Mesendoderm (in vitro differentiated cells): Measurements from ENCODE around the gene POGLUT2.
A peak's percentile ranks its signal among the peaks of the same experiment; 100 is the strongest.

ENCODE experiments used
- DNase-seq: peaks from one replicate; pipeline ENCODE4 v3.0.0; 2013
- H2AK5ac ChIP-seq: 2 replicates; pipeline ENCODE4 v1.6.1; 2013; ENCODE audit warnings: low read length, inconsistent platforms
- H2BK120ac ChIP-seq: 2 replicates; pipeline ENCODE4 v1.6.1; 2013; ENCODE audit warnings: low read depth, mild to moderate bottlenecking, low read length, moderate library complexity, mixed read lengths
- H2BK15ac ChIP-seq: replicated peaks from 2 replicates; pipeline ENCODE4 v1.6.1; 2013; ENCODE audit warnings: low read depth, mild to moderate bottlenecking, moderate library complexity
- H2BK5ac ChIP-seq: 2 replicates; pipeline ENCODE4 v1.6.1; 2013; ENCODE audit warnings: low read length, inconsistent platforms
- H3K18ac ChIP-seq: 2 replicates; pipeline ENCODE4 v1.6.1; 2013; ENCODE audit warnings: mild to moderate bottlenecking, low read length, mixed read lengths
- H3K23ac ChIP-seq: one replicate; pipeline ENCODE4 v1.6.1; 2013; ENCODE audit warnings: low read length
- H3K27ac ChIP-seq: 2 replicates; pipeline ENCODE4 v1.5.1; 2013; ENCODE audit warnings: low read depth, mild to moderate bottlenecking, inconsistent platforms, low read length, moderate library complexity
- H3K27me3 ChIP-seq: 2 replicates; pipeline ENCODE4 v1.6.1; 2013; ENCODE audit warnings: low read length, control low read depth, mild to moderate bottlenecking, inconsistent platforms; ENCODE audit not compliant: insufficient read depth, poor library complexity
- H3K36me3 ChIP-seq: 2 replicates; pipeline ENCODE4 v1.6.1; 2013; ENCODE audit warnings: low read length, inconsistent platforms; ENCODE audit not compliant: control insufficient read depth, insufficient read depth
- H3K4ac ChIP-seq: one replicate; pipeline ENCODE4 v1.6.1; 2013; ENCODE audit warnings: low read depth, mild to moderate bottlenecking, low read length, moderate library complexity
- H3K4me1 ChIP-seq: 2 replicates; pipeline ENCODE4 v1.6.1; 2013; ENCODE audit warnings: low read depth, low read length, inconsistent platforms; ENCODE audit not compliant: control insufficient read depth
- H3K4me2 ChIP-seq: 2 replicates; pipeline ENCODE4 v1.6.1; 2013; ENCODE audit warnings: low read length
- H3K4me3 ChIP-seq: 2 replicates; pipeline ENCODE4 v1.5.1; 2013; ENCODE audit warnings: mild to moderate bottlenecking, low read length
- H3K56ac ChIP-seq: one replicate; pipeline ENCODE4 v1.6.1; 2013; ENCODE audit warnings: low read length
- H3K79me1 ChIP-seq: 2 replicates; pipeline ENCODE4 v1.6.1; 2013; ENCODE audit warnings: low read length, inconsistent platforms
- H3K79me2 ChIP-seq: 2 replicates; pipeline ENCODE4 v1.6.1; 2013; ENCODE audit warnings: mild to moderate bottlenecking, low read length; ENCODE audit not compliant: control insufficient read depth, insufficient read depth
- H3K9ac ChIP-seq: 2 replicates; pipeline ENCODE4 v1.6.1; 2013; ENCODE audit warnings: low read length, inconsistent platforms
- H4K5ac ChIP-seq: one replicate; pipeline ENCODE4 v1.6.1; 2013; ENCODE audit warnings: low read length
- H4K8ac ChIP-seq: one replicate; pipeline ENCODE4 v1.6.1; 2013; ENCODE audit warnings: low read depth, mild to moderate bottlenecking, control low read depth, low read length, moderate library complexity
- WGBS: extraction: QIAGEN DNeasy Blood & Tissue Kit; methylation state at CpG from one replicate; pipeline ENCODE4 v1.1.7; 2013; ENCODE audit warnings: low lambda C conversion rate, missing lambda C conversion rate; ENCODE audit not compliant: insufficient coverage; ENCODE audit errors: extremely low coverage; 5-methylcytosine and 5-hydroxymethylcytosine counted together

POGLUT2 gene

GRCh38 chr13:102774591-102775520, 23.9 kb downstream of the POGLUT2 start:
- no peak overlapping the region for H3K4me3 ChIP-seq
- no CpG with 5 or more reads among the region's 14 CpGs for WGBS
- no peak overlapping the region for H2BK5ac ChIP-seq
- H3K79me2 ChIP-seq = no peaks in the 10 kb centered on the region
- no peak overlapping the region for H4K8ac ChIP-seq
- no peak overlapping the region for H3K23ac ChIP-seq
- H2BK15ac ChIP-seq = no peak overlapping the region
- H3K4me2 ChIP-seq = no peak overlapping the region
- H3K56ac ChIP-seq = no peak overlapping the region
- H3K27me3 ChIP-seq = no peaks in the 10 kb centered on the region
- H2BK120ac ChIP-seq = no peak overlapping the region
- no peaks in the 10 kb centered on the region for H3K79me1 ChIP-seq
- no peak overlapping the region for H3K27ac ChIP-seq
- no peaks in the 10 kb centered on the region for H3K36me3 ChIP-seq
- H3K9ac ChIP-seq = no peak overlapping the region
- H4K5ac ChIP-seq = no peak overlapping the region
- no peak overlapping the region for H2AK5ac ChIP-seq
- peaks cover 2% of the 10 kb centered on the region for H3K4me1 ChIP-seq
- no peak overlapping the region for H3K18ac ChIP-seq
- peak; percentile 12 for DNase-seq
- H3K4ac ChIP-seq = no peak overlapping the region

- H3K79me1 ChIP-seq = no peaks in the 10 kb centered on the region
- no peaks in the 10 kb centered on the region for H3K36me3 ChIP-seq
- H2AK5ac ChIP-seq = no peak overlapping the region
- no peak overlapping the region for H3K9ac ChIP-seq
- no peak overlapping the region for H2BK15ac ChIP-seq
- WGBS = no CpG with 5 or more reads among the region's 27 CpGs
- H3K4me3 ChIP-seq = no peak overlapping the region
- no peak for DNase-seq
- peak overlapping the region; percentile 99 for H4K5ac ChIP-seq
- H3K4ac ChIP-seq = no peak overlapping the region
- H3K4me2 ChIP-seq = no peak overlapping the region
- no peak overlapping the region for H2BK120ac ChIP-seq
- H3K4me1 ChIP-seq = peaks cover 2% of the 10 kb centered on the region
- H2BK5ac ChIP-seq = no peak overlapping the region
- H3K27ac ChIP-seq = no peak overlapping the region
- no peak overlapping the region for H3K23ac ChIP-seq
- H3K18ac ChIP-seq = no peak overlapping the region
- H3K79me2 ChIP-seq = no peaks in the 10 kb centered on the region
- no peaks in the 10 kb centered on the region for H3K27me3 ChIP-seq
- no peak overlapping the region for H4K8ac ChIP-seq
- peak overlapping the region; percentile 87 for H3K56ac ChIP-seq
Observed at GRCh38 chr13:102774214-102774568, 24.6 kb downstream of the POGLUT2 start.

- H3K36me3 ChIP-seq = no peaks in the 10 kb centered on the region
- H3K27me3 ChIP-seq = no peaks in the 10 kb centered on the region
- peak within 1 kb of the TSS; percentile 61 for H3K4me2 ChIP-seq
- peak within 1 kb of the TSS; percentile 59 for H3K4me3 ChIP-seq
- H3K9ac ChIP-seq = peak within 1 kb of the TSS; percentile 81
- H3K23ac ChIP-seq = peak within 1 kb of the TSS; percentile 75
- DNase-seq = peak; percentile 88
- H3K4me1 ChIP-seq = peaks cover 2% of the 10 kb centered on the region
- no peak within 1 kb of the TSS for H3K4ac ChIP-seq
- H3K18ac ChIP-seq = peak within 1 kb of the TSS; percentile 85
- no peaks in the 10 kb centered on the region for H3K79me1 ChIP-seq
- H2AK5ac ChIP-seq = no peak within 1 kb of the TSS
- peak within 1 kb of the TSS; percentile 90 for H3K56ac ChIP-seq
- WGBS = no CpG with 5 or more reads among the region's 85 CpGs
- peak within 1 kb of the TSS; percentile 33 for H3K27ac ChIP-seq
- no peak within 1 kb of the TSS for H2BK5ac ChIP-seq
- peak within 1 kb of the TSS; percentile 99 for H4K5ac ChIP-seq
- no peak within 1 kb of the TSS for H2BK120ac ChIP-seq
- H3K79me2 ChIP-seq = no peaks in the 10 kb centered on the region
- no peak within 1 kb of the TSS for H4K8ac ChIP-seq
- no peak within 1 kb of the TSS for H2BK15ac ChIP-seq
Observed at GRCh38 chr13:102773441-102774213, 25.1 kb downstream of the POGLUT2 start, which contains the start of gene TEX30. Gene TEX30, minus strand, starts transcription at chr13:102773786. Its CDS starts 3,760 bp downstream, at chr13:102770026.

- Histone ChIP-seq H3K18ac (no peak overlapping the region), H2AK5ac (no peak overlapping the region), H3K36me3 (no peaks in the 10 kb centered on the region), H3K27ac (no peak overlapping the region), H3K4me1 (peaks cover 2% of the 10 kb centered on the region), H3K79me2 (no peaks in the 10 kb centered on the region), H3K23ac (no peak overlapping the region), H3K56ac (no peak overlapping the region), H3K79me1 (no peaks in the 10 kb centered on the region), H3K4ac (no peak overlapping the region), H4K5ac (no peak overlapping the region), H4K8ac (no peak overlapping the region), H3K9ac (no peak overlapping the region), H3K27me3 (no peaks in the 10 kb centered on the region), H2BK5ac (no peak overlapping the region), H3K4me3 (no peak overlapping the region), H3K4me2 (no peak overlapping the region), H2BK120ac (no peak overlapping the region), H2BK15ac (no peak overlapping the region)
- DNase-seq = no peak
- WGBS = no CpG with 5 or more reads among the region's 16 CpGs
Observed at GRCh38 chr13:102772042-102772425, 26.7 kb downstream of the POGLUT2 start.

GRCh38 chr13:102771298-102772041, 27.3 kb downstream of the POGLUT2 start:
- H2AK5ac ChIP-seq = no peak overlapping the region
- no peak overlapping the region for H2BK120ac ChIP-seq
- H4K8ac ChIP-seq = no peak overlapping the region
- WGBS = no CpG with 5 or more reads among the region's 6 CpGs
- no peak overlapping the region for H3K4ac ChIP-seq
- H3K4me1 ChIP-seq = peaks cover 2% of the 10 kb centered on the region
- H3K9ac ChIP-seq = no peak overlapping the region
- H3K23ac ChIP-seq = no peak overlapping the region
- no peaks in the 10 kb centered on the region for H3K36me3 ChIP-seq
- H3K27ac ChIP-seq = no peak overlapping the region
- no peak overlapping the region for H3K18ac ChIP-seq
- H4K5ac ChIP-seq = no peak overlapping the region
- H2BK5ac ChIP-seq = no peak overlapping the region
- H3K56ac ChIP-seq = no peak overlapping the region
- no peak for DNase-seq
- no peak overlapping the region for H3K4me3 ChIP-seq
- no peaks in the 10 kb centered on the region for H3K27me3 ChIP-seq
- no peaks in the 10 kb centered on the region for H3K79me2 ChIP-seq
- no peaks in the 10 kb centered on the region for H3K79me1 ChIP-seq
- no peak overlapping the region for H2BK15ac ChIP-seq
- H3K4me2 ChIP-seq = no peak overlapping the region
